ENCODE data around the gene IL17RC.
A peak's percentile ranks its signal among the peaks of the same experiment; 100 is the strongest.

IL17RC gene

DNA sequence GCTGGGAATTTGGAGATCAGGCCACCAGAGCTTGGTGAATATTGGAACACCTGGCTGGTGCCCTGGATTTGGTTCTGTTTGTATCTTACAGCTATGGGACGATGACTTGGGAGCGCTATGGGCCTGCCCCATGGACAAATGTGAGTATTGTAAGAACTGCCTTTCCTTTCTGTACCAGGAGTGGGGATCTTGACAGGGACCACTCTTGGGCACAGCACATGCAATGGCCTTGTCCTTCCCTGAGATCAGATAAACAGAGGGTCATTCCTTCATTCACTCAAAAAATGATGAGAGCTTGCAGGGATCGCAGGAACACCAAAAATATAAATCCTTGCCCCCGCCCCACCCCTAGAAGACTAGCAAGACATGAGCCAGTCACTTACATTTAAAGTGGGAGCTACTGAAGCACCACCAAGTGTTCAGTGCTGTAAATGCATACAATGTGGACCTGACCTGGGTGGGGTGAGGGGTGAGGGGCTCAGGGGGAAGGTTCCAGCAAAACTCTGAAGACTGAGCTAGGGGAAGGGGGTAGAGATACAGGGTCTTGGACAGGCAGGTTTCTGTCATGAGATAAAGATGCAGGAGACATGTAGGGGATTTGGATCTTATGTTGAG is 14.0 kb downstream of the IL17RC start:
- TF ChIP-seq, protein P1, sequence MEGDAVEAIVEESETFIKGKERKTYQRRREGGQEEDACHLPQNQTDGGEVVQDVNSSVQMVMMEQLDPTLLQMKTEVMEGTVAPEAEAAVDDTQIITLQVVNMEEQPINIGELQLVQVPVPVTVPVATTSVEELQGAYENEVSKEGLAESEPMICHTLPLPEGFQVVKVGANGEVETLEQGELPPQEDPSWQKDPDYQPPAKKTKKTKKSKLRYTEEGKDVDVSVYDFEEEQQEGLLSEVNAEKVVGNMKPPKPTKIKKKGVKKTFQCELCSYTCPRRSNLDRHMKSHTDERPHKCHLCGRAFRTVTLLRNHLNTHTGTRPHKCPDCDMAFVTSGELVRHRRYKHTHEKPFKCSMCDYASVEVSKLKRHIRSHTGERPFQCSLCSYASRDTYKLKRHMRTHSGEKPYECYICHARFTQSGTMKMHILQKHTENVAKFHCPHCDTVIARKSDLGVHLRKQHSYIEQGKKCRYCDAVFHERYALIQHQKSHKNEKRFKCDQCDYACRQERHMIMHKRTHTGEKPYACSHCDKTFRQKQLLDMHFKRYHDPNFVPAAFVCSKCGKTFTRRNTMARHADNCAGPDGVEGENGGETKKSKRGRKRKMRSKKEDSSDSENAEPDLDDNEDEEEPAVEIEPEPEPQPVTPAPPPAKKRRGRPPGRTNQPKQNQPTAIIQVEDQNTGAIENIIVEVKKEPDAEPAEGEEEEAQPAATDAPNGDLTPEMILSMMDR (IDR thresholded peaks at IDR 0.05; ENCODE audit: control extremely low read depth, extremely low read depth, low read depth, missing control alignments), result peak; percentile 41
- no peak for DNase-seq (ENCODE audit: extremely low spot score)
- ChIA-PET CTCF (interaction anchor here (0.8 to 5.7 kb wide), 19 partner anchors 9 to 428 kb away, joined by 3 to 43 read pairs (median 4); partner anchors contain the start of genes IL17RC, JAGN1, PRRT3 and SEC13), POLR2A (interaction anchor here (0.6 to 1.0 kb wide), 3 partner anchors 14 to 172 kb away, joined by 3 to 10 read pairs (median 6); partner anchors contain the start of gene IL17RC)

DNA sequence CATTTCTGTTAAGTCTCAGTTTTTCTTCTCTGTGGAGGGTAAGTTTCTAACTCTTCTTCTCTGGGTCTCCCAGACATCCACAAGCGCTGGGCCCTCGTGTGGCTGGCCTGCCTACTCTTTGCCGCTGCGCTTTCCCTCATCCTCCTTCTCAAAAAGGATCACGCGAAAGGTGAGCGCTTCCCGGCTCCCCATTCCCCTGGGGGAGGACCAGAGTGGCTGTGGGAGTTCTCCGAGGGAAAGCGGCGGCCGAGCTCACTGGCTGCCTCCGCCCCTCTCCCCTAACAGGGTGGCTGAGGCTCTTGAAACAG is 15.6 kb downstream of the IL17RC start:
- CTCF ChIA-PET, result interaction anchor here (0.7 to 5.7 kb wide), 58 partner anchors 10 to 808 kb away, joined by 3 to 43 read pairs (median 4); partner anchors contain the start of genes ARPC4, EMC3, GHRL and IL17RC
- TF ChIP-seq, protein P1 (IDR thresholded peaks at IDR 0.05; ENCODE audit: control extremely low read depth, extremely low read depth, low read depth, missing control alignments), result no peak
- no peak for DNase-seq (ENCODE audit: extremely low spot score)
- POLR2A ChIA-PET, result interaction anchor here (1.4 to 2.0 kb wide), 2 partner anchors 10 to 94 kb away, joined by 3 to 10 read pairs; no protein-coding TSS in a partner anchor

DNA sequence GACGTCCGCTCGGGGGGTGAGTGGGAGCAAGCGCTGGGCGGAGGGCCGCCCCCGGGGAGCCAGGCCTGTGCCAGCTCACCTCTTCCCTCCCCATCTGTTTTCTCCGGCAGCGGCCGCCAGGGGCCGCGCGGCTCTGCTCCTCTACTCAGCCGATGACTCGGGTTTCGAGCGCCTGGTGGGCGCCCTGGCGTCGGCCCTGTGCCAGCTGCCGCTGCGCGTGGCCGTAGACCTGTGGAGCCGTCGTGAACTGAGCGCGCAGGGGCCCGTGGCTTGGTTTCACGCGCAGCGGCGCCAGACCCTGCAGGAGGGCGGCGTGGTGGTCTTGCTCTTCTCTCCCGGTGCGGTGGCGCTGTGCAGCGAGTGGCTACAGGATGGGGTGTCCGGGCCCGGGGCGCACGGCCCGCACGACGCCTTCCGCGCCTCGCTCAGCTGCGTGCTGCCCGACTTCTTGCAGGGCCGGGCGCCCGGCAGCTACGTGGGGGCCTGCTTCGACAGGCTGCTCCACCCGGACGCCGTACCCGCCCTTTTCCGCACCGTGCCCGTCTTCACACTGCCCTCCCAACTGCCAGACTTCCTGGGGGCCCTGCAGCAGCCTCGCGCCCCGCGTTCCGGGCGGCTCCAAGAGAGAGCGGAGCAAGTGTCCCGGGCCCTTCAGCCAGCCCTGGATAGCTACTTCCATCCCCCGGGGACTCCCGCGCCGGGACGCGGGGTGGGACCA is 16.1 kb downstream of the IL17RC start:
- DNase-seq (ENCODE audit: extremely low spot score), result peak; percentile 88
- TF ChIP-seq, protein P1 (IDR thresholded peaks at IDR 0.05; ENCODE audit: control extremely low read depth, extremely low read depth, low read depth, missing control alignments), result peak; percentile 83
- POLR2A ChIA-PET, result interaction anchor here (0.8 to 2.0 kb wide), 6 partner anchors 9 to 388 kb away, joined by 3 to 14 read pairs (median 4); partner anchors contain the start of genes ARPC4, EMC3 and TADA3
- CTCF ChIA-PET, result interaction anchor here (0.7 to 5.7 kb wide), 62 partner anchors 9 to 808 kb away, joined by 3 to 43 read pairs (median 4); partner anchors contain the start of genes ARPC4, EMC3, GHRL and IL17RC

- DNase-seq (ENCODE audit: extremely low spot score), result peak; percentile 95
- POLR2A ChIA-PET, result interaction anchor here (0.8 to 2.0 kb wide), 6 partner anchors 9 to 388 kb away, joined by 3 to 14 read pairs (median 4); partner anchors contain the start of genes ARPC4, EMC3 and TADA3
- TF ChIP-seq, protein P1 (IDR thresholded peaks at IDR 0.05; ENCODE audit: control extremely low read depth, extremely low read depth, low read depth, missing control alignments), result no peak
- CTCF ChIA-PET, result interaction anchor here (0.6 to 5.7 kb wide), 32 partner anchors 9 to 567 kb away, joined by 3 to 43 read pairs (median 5); partner anchors contain the start of genes EMC3, GHRL, IL17RC and PRRT3
Measured at GRCh38 chr3:9933561-9934234, 16.8 kb downstream of the IL17RC start, which contains the start of gene CRELD1. CRELD1 (plus strand) TSS chr3:9933834; CDS start chr3:9934439, 605 bp downstream.

DNA sequence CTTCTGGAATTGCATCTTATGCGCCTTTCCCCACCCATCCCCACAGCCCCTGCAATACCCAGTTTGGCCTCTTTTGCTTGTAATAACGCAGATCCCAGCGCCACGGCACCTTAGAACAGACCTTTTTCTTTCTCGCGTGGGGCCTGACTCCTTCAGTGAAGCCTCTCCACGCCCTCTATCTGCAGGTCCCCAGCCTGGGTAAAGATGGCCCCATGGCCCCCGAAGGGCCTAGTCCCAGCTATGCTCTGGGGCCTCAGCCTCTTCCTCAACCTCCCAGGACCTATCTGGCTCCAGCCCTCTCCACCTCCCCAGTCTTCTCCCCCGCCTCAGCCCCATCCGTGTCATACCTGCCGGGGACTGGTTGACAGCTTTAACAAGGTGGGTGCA is 17.3 kb downstream of the IL17RC start:
- ChIA-PET CTCF (interaction anchor here (0.6 to 5.7 kb wide), 13 partner anchors 9 to 567 kb away, joined by 3 to 43 read pairs (median 7); partner anchors contain the start of genes GHRL, IL17RC and PRRT3), POLR2A (interaction anchor here (2.0 kb wide), 1 partner anchor 8 kb away, joined by 10 read pairs; no protein-coding TSS in a partner anchor)
- TF ChIP-seq, protein P1 (IDR thresholded peaks at IDR 0.05; ENCODE audit: control extremely low read depth, extremely low read depth, low read depth, missing control alignments), result no peak

More for the DNA sequence above, 17.3 kb downstream of the IL17RC start:
- no peak for DNase-seq (ENCODE audit: extremely low spot score)
